K562 (cell line): ENCODE results near the gene RADX.

ENCODE experiments used
- CTCF ChIP-seq, 3 experiments: IDR thresholded peaks in 2 of 3; conservative IDR thresholded peaks in 1 of 3; 2 replicates each; pipeline ENCODE4 v1.5.1; 2011 to 2012; ENCODE audit warnings: low read length in 3 of 3, mild to moderate bottlenecking in 3 of 3, control low read depth in 2 of 3, improper control_type of control experiment in 1 of 3, inconsistent platforms in 1 of 3, low read depth in 1 of 3, mixed read lengths in 1 of 3, moderate library complexity in 1 of 3; ENCODE audit not compliant: insufficient read depth in 2 of 3
- ETS1 ChIP-seq: conservative IDR thresholded peaks from 2 replicates; pipeline ENCODE4 v1.6.1; 2011; ENCODE audit warnings: low read depth, mild to moderate bottlenecking, low read length; ENCODE audit not compliant: control insufficient read depth
- GABPA ChIP-seq: fragments of 200-800 bp; sonication (Bioruptor generic); conservative IDR thresholded peaks from 2 replicates; pipeline ENCODE4 v1.6.1; 2016; ENCODE audit warnings: low read depth, missing genetic modification characterization, missing compliant biosample characterization
- GABPB1 ChIP-seq: sonication (generic); formaldehyde crosslinking; IDR thresholded peaks from 2 replicates; pipeline ENCODE4 v1.8.0; 2022; ENCODE audit warnings: mild to moderate bottlenecking, missing genetic modification reagents
- NFYB ChIP-seq: IDR thresholded peaks from 2 replicates; pipeline ENCODE4 v1.6.1; 2011; ENCODE audit warnings: mild to moderate bottlenecking, moderate library complexity; ENCODE audit not compliant: insufficient read length; ENCODE audit errors: extremely low read depth
- TAF1 ChIP-seq: IDR thresholded peaks from 2 replicates; pipeline ENCODE4 v1.6.1; 2011; ENCODE audit warnings: mild to moderate bottlenecking, low read length, moderate library complexity; ENCODE audit not compliant: insufficient read depth, control insufficient read depth, severe bottlenecking; ENCODE audit errors: extremely low read depth
- TCF7L2 ChIP-seq: fragments of 150-350 bp; IDR thresholded peaks from 2 replicates; pipeline ENCODE4 v1.6.1; 2016; ENCODE audit warnings: low read depth, mild to moderate bottlenecking, low read length, moderate library complexity
- TF ChIP-seq, protein P1 (sequence below): sonication (generic); formaldehyde crosslinking; IDR thresholded peaks from 2 replicates; pipeline ENCODE4 v1.8.1; 2023; ENCODE audit warnings: mild to moderate bottlenecking, missing genetic modification reagents, moderate library complexity

GRCh38 chrX:106615041-106615440, 3.3 kb downstream of the RADX start:
- TF ChIP-seq TAF1 (no peak), GABPB1 (CRISPR knock-in tag) (no peak), CTCF (IDR thresholded peaks at IDR 0.05 in 2 of 3, conservative IDR thresholded peaks at IDR 0.05 in 1 of 3; ENCODE audit: insufficient read depth in 2 of 3, low read depth in 1 of 3, low read length in 3 of 3) (no peak), ETS1 (no peak), NFYB (no peak), GABPA (tag) (no peak), TCF7L2 (no peak)
- TF ChIP-seq, protein P1, sequence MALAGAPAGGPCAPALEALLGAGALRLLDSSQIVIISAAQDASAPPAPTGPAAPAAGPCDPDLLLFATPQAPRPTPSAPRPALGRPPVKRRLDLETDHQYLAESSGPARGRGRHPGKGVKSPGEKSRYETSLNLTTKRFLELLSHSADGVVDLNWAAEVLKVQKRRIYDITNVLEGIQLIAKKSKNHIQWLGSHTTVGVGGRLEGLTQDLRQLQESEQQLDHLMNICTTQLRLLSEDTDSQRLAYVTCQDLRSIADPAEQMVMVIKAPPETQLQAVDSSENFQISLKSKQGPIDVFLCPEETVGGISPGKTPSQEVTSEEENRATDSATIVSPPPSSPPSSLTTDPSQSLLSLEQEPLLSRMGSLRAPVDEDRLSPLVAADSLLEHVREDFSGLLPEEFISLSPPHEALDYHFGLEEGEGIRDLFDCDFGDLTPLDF (CRISPR knock-in tag) = no peak
